CD4-positive, alpha-beta T cell treated with Interleukin-15 for 4 hours (primary cell): ENCODE data around the gene PEX14.

ENCODE experiments used
- DNase-seq: peaks from one replicate; pipeline ENCODE4 v3.0.0-alpha.2; 2020; ENCODE audit warnings: low spot score

The PEX14 gene

DNA sequence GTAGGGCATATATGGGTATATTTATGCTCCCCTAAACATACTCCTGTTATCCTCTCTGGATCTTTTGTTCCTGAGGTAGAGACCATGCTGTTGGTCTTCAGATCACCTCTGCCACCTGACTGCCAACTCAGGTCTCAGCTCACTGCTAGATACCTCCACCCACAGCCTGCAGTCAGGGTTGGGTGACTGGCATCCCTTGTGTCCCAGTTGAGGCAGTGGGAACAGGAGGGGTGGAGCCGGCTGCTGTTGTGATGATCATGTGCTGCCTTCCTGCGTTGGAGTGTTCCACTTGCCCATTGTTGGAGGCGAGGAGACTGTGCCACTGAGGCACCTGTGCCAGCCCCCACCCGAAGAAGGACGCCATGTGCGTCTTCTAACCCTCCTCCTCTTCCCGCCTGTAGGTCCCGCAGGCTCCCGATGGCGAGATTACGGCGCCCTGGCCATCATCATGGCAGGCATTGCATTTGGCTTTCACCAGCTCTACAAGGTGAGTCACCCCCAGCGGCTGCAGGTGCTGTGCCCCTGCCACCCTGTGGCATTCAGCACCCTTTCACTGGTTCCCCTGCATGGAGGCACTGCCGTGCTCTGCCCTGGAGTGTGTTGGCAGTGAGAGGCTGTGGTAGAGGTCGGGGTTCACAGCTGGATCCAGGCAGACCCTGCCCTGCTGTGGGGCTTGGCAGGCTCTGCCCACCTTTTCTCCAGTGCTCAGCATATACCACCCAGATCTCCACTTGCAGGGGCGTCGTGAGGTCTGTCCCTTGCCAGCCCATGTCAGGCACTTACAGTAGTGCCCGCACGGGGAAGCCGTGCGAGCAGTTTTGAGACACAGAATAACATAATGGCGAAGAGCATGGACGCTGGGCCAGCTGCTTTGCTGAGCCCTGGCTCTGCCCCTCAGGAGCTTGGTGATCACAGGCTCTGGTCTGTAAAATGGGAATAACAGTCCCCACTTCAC lies 143.5 kb downstream of the PEX14 start:
- no peak for DNase-seq

DNA sequence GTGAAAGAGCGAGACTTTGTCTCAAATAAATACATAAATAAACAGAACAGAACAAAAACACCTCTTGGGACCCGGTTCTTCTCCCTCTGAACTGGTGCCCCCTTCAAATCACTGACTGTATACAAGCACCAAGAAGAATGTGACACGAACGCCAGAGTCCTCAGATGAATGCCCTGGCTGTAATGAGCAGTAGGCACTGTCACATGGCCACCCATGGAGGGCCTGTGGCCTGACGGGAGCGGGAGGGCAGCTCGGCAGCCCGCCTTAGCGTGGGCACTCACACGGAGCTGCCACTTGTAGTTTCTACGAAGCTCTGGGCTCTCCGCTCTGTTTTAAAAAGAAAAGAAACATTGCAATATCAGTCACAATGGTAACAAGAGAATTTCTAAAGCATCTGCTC lies 146.0 kb downstream of the PEX14 start:
- no peak for DNase-seq

DNA sequence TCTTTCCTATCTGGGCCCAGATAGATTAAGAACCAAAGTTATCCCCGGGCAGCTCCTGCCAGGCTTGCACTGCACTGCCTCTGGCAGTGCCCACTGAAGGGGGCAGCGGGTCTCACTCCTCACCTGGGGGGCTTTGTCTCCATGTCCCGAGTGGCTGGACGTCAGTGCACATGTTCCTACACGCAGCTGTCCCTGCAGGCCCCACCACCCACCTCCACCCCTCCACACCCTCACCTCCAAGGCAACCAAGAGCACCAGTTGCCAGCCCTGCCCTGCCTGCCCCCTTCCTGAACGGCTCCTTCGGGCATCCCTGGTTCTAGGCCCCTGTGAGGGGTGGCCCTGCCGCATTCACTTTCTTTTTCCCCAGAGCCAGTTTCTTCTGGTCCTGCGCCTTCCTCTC lies 147.2 kb downstream of the PEX14 start:
- DNase-seq = no peak

DNA sequence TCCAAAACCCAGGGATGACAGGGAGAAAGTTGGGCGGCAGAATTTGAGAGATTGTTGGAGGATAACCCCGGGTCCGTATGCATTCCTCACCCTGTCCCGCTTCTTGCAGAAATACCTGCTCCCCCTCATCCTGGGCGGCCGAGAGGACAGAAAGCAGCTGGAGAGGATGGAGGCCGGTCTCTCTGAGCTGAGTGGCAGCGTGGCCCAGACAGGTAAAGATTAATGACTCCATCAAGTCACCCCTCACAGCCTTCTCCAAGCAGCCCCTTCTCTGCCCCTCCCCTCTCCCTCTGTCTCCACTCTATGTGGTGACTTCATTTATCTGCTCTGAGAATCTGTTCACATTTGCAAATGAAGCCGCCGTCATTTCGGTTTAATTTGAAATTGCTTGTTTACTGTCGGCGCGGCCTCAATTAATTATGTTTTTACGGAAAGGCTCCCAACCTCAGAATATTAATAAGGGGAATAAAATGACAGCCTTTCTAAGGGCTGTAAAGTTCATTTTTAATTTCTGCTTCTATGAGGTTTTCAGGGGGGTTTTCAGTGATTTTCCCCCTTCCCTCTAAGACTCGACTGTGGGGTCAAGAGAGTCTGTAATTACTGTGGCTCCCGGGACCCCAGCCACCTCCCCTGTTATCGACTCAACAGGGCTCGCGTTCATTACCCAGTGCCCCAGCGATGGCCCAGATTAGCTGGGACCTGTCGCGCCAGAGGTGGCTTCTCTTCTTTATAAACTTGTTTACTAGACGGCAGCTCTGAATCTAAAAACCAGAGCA lies 148.3 kb downstream of the PEX14 start:
- no peak for DNase-seq

DNA sequence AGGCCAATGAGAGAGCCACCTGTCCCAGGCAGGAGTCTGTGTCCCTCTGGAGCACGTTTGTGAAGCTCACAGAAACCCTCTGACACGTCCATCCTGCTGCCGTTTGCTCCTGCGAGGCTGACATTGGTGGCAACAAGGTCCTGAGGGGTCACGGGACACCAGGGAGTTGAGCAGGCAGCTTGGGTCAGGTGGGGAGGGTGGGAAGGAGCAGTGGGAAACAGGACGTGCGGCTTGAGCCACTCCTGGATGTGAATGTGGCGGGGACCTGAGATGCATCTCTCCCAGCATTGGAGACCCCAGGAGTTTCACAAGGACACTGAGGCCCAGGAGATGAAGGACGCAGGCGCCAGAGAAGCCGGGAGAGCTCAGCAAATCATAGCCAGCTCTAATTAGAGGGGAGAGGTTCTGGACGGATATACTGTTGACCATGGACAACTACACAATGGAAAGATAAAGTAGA lies 149.0 kb downstream of the PEX14 start:
- no peak for DNase-seq

DNA sequence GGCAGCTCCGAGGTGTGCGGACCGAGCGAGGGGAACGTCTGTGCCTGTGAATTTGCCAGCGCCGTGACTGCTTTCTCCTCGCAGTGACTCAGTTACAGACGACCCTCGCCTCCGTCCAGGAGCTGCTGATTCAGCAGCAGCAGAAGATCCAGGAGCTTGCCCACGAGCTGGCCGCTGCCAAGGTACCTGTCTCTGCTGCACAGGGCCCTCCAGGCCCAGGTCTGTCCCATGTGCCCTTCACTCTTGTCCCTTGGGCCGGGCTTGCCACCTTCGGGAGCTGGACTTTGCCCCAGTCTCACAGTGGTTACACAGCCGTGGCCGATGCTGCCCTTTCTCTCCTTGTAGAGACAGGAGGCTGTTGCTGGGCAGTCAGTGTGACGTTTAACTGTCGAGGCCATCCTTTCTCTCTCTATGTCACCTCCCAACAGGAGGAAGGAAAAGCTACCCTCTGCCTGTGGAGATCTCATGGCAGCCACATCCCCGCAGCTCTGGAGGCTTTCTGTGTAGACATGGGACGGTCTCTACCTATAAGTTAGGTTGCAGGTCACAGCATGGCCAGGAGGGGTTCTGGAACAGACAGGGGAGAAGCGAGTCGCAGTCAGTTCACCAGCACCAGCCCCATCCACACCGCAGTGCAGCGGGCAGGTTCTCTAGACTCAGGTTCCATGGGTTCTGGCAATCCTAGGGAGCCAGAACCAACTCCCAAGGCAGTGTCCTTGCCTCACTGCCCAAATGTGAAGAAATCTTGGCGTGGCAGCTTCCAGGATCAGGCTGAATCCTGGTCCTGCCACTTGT lies 149.7 kb downstream of the PEX14 start:
- DNase-seq = no peak

DNA sequence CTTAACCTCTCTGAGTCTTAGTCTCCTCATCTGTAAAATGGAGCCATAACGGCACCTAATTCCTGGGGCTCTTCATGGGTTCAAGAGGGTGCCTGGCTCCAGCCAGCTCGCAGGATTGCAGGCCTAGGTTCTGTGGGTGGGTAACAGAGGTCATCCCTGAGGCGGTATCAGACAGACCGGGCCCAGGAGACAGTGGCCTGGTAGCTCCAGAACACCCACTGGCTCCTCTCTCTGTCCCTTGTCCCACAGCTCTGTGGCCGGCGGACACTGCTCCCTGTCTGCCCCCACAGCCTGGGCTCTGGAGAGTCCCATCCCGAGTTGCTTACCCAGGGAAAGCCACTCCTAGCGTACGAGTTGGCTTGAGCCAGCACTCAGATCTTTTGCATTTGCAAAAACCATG lies 150.3 kb downstream of the PEX14 start:
- DNase-seq = no peak

DNA sequence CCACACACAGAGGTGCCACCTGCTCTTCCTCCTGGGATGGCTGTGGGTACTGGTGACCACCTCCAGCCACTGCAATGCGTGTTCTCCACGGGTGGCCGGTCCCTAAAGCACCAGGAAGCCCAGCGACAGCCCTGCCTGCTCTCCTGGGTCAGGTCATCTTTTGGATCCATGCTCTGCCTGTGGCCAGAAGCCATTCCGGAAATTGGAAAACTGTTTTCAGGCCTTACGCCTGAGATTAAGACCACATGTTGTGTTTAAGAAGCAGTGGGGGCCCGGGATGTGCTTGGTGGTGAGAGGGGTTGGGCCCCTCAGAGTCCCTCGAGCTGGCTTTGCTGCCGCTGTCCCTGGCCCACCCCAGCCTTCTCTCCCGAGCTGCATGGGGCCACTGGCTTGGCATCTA lies 150.8 kb downstream of the PEX14 start:
- no peak for DNase-seq

DNA sequence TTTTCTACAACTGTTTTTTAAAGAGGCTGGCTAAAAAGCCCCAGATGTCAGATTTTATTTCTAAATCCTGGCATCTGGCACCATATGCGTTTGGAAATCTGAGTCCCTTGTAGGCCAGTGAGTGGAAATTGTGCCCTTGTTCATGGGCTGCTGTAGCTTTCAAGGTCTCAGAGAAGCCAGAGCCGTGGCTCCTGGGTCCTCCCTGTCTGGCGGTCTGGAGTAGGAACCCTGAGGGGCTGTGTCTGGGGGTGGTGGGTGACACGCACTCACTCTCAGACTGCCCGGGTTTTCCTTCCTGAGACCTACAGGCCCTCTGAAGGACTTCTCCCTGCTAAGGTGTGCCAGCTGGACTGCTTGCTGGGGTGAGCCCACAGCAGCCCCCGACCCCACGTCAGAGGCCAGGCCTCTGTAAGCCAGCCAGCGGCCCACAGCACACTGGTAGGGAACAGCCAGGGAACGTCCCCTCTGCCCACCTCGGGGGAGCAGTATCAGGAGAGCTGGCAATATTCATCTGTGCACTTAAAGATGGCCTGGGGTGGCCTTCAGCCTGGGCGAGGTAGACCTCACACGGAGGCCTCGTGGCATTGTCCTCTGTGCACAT lies 151.5 kb downstream of the PEX14 start:
- DNase-seq = no peak

DNA sequence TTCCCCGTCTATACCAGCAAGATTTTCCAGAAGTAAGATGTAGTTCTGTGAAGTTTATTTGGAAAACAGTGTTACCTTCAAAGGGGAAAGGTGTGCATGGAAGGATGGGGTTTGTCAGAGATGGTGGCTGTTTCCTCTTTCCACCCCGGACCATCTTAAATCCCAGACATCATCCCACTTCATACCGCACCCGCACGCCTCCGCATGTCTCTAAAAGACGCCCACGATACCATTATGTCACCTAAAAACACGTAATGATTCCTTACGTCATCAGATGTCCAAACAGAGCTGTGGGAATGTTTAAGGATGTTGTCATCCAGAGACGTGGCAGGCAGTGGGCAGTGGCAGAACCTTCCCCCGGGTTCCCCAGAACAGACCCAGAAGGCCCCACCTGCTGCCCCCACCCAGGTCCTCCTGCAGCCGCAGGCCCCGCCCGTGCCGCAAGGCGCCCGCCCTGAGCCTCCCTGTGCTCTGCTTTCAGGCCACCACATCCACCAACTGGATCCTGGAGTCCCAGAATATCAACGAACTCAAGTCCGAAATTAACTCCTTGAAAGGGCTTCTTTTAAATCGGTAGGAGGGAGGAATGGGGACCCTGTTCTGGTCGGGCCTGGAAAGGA lies 152.2 kb downstream of the PEX14 start:
- DNase-seq = no peak

DNA sequence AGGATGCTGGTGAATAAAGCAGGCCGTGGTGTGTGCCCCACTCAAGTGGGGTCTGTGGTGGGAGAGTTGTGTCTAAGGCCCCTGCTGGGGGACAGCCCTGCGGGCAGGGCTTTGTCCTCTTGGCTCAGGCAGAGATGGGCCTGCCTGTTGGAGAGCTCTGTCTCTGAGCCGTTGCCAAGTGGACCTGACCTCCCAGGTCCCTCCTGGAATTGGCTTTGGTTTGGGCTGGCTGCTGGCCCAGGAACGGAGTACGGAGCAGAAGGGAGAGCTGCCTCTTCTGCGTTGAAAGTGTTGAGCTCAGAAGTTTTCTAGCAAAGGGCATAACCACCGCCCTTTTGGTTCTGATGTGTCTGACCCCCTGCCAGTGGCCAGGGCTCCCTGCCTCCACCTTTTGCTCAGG lies 153.9 kb downstream of the PEX14 start:
- no peak for DNase-seq

DNA sequence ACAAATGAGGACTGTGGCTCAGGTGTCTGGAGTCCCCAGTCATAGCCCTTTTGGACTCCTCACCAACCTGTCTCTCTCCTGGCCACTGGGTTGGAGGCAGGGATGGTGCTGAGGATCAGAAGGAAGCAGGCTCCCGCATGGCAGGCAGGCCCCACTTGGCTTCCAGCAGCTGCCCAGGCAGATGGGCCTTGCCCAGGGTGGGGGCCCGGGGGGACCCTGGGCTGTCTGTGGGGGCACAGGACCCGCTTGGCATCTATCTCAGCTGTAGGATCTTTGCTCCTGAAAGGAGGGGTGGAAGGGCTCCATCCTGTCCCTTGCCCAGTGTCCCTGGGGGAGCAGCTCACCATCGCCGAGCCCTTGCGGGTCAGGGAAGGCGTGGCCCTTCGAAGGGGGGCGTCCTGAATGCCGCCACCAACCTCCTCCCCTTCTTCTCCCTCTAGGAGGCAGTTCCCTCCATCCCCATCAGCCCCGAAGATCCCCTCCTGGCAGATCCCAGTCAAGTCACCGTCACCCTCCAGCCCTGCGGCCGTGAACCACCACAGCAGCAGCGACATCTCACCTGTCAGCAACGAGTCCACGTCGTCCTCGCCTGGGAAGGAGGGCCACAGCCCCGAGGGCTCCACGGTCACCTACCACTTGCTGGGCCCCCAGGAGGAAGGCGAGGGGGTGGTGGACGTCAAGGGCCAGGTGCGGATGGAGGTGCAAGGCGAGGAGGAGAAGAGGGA lies 154.5 kb downstream of the PEX14 start:
- no peak for DNase-seq

DNA sequence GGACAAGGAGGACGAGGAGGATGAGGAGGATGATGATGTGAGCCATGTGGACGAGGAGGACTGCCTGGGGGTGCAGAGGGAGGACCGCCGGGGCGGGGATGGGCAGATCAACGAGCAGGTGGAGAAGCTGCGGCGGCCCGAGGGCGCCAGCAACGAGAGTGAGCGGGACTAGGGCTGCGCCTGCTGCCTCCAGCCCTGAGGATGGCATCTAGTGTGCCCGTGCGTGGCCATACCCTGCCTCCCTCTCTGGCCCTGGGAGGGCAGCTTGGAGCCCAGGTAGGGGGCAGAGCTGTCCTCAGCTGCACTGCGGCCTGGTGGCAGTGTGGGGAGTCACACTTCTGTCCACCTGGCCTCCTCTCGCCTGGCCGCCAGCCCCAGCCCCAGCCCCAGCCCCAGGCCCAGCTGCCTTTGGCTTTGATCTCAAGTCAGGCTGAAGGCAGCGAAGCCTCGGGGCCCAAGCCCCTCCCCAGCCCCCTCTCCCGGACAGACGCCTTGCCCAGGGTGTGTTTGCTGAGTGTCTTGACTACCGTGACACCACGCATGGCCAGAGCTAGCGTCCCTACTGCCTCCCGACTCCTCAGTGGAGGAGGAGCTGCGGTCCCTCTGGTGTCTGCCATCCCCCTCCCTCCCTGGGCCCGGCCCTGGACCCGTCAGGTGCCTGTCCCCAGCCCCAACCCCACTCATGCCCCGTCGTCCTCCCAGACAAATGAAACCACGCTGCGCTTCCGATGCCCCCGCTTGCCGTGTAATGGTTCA lies 155.2 kb downstream of the PEX14 start:
- no peak for DNase-seq

DNA sequence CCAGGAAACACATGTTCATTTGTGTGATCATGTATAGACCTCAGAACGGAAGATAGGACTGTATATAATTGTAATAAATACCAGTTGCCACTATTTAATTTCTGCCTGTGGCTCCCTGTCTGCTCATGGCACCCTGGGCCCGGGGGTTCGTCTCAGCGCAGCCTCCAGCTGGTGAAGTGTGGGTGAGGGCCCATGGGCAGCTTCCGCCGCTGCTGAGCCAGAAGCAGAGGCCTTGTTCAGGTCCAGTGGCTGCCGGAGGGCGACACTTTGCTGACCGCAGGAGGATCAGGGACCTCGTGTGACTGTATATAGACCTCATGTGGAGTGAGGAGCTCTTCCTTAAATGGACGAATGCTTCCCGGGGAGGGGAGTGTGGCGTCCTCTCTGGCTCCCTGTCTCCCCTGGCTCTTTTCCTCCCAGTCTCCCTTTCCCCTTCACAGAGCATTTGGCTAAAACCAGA lies 155.9 kb downstream of the PEX14 start:
- no peak for DNase-seq

DNA sequence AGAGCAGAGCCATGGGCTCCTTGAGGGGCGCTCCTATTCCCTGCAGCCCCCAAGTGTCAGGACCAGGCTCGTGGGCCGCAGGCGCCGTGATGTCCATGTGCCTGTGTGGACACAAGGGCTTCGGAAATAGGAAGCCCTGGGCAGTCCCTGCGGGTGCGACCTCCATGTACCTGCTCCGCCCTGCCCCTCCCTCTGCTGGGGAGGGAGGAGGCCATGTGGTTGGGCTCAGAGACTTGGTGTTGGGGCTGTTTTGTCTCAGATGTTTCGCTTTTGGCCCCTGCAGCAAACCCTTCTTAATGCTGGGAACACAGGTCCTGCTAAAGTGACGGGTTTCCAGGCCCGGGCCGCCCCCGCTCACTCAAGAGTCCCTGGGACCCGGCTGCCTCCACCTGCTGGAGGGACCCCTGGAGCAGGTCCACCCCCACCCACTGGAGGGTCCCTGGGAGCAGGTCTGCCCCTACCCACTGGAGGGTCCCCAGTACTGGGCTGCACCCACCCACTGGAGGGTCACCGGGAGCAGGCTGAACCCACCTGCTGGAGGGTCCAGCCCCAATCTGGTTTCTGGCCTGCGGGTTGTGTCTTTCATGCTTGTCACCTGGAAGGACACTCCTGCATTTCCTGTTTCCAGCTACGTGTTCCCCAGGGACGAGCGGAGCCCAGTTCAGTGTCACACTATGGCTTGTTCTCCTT lies 156.5 kb downstream of the PEX14 start:
- no peak for DNase-seq

DNA sequence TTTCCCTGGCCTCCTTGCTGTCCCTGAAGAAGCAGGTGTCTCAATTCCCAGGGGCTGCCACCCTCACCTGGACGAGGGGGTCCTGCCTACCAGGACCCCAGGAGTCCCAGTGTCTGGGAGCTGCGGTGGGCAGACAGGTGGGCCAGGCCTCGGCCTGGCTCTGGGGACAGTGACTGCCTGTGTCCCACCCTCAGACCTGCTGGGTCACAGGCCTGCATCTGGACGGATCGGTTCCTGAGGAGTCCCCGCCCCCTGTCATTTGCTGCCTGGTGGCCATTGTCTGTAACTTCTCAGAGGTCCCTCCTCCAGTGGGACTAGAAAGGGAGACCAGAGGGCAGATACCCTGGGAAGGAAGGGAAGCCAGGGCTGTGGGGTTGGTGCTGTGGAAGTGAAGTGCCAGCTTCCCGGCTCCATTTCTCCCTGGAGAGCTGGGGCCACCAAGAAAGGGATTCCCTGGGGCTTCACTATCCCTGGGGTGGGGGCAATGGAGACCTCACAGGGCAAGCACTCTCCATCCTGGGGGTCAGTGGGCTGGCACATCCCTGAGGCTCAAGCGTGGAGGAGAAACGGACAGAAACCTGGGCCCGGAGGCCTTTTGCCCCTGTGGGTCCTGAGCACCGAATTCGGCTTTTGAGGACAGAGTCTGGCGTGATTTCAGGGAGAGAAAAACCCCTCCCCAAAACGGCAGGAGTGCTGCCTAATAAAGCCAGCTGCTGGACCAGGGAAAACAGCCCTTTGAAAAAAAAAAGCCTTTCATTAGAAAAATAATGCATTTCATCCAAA lies 157.3 kb downstream of the PEX14 start:
- DNase-seq = no peak

DNA sequence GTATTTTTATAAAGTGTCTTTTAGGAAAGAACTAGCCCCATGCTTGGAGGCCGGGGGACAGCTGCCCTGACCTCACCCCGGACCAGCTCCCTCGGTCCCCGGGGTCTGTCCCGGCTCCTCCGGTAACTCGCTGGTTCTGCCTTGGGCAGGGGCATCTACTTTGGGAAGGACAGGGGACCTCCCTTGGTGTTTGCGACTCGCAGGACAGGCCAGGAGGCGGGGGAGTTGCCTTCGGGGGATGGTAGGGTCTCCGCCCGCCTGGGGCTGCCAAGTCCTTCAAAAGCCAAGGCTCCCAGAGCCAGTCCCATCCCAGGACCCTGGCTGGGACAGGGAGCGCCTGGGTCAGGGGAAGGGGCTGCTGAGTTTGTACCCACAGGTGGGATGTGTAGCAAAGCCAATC lies 157.9 kb downstream of the PEX14 start:
- DNase-seq = no peak

DNA sequence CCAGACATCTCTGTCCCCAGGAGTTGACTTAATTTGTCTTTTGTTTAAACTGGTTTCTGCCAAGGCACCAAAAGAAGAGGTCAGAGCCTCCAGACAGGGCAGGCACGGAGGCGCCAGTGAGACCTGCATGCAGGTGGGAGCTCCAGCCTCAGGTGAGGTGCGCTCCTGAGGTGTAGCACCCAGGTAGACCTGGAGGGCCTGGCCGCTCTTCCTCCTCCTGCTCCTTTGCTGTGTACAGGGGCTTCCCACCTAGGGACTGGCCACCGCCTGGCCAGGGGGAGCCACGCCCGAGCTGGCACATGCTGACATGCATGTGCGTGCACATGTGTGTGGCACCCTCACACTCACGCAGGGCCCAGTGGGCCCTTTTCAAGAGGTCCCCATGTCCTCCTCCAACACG lies 158.7 kb downstream of the PEX14 start:
- DNase-seq = no peak

DNA sequence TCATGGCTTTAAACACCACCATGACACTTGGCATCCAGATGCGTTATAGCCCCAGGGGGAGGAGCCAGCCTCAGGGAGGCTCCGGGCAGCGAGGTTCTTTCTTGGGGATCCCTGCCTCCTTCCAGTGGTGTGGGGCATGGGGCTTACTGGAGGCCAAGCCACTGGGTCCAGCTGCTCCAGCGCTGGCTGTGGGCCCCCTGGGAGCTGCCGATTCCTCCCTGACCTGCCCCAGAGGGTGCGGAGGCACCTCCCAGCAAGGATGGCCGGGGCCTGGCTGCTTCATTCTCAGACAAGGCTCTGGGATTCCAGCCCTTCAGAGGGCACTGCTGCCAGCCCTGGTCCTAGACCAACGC lies 159.3 kb downstream of the PEX14 start:
- DNase-seq = no peak
